IPS-18a (cell line): Measurements from ENCODE around the gene CACNA2D4.

Experiments
- H3K27ac ChIP-seq: one replicate; pipeline ENCODE4 v1.5.1; 2013; ENCODE audit warnings: low read length
- H3K27me3 ChIP-seq: one replicate; pipeline ENCODE4 v1.6.1; 2013; ENCODE audit warnings: mild to moderate bottlenecking, low read length; ENCODE audit not compliant: control insufficient read depth, insufficient read depth
- H3K36me3 ChIP-seq: one replicate; pipeline ENCODE4 v1.6.1; 2013; ENCODE audit warnings: low read depth, low read length; ENCODE audit not compliant: control insufficient read depth
- H3K4me1 ChIP-seq: one replicate; pipeline ENCODE4 v1.6.1; 2013; ENCODE audit warnings: low read depth, low read length; ENCODE audit not compliant: control insufficient read depth
- H3K4me3 ChIP-seq: one replicate; pipeline ENCODE4 v1.5.1; 2013; ENCODE audit warnings: low read length
- H3K9ac ChIP-seq: one replicate; pipeline ENCODE4 v1.6.1; 2013; ENCODE audit warnings: mild to moderate bottlenecking, low read length, moderate library complexity
- H3K9me3 ChIP-seq: one replicate; pipeline ENCODE4 v1.6.1; 2013; ENCODE audit warnings: low read depth, low read length; ENCODE audit not compliant: control insufficient read depth

The CACNA2D4 gene

GRCh38 chr12:1778911-1779310 is 139.5 kb downstream of the CACNA2D4 start:
- no peaks in the 10 kb centered on the region for H3K27me3 ChIP-seq
- peaks cover 4% of the 10 kb centered on the region for H3K4me1 ChIP-seq
- no peak overlapping the region for H3K9ac ChIP-seq
- no peak overlapping the region for H3K4me3 ChIP-seq
- H3K27ac ChIP-seq = no peak overlapping the region
- H3K9me3 ChIP-seq = no peaks in the 10 kb centered on the region
- peaks cover 19% of the 10 kb centered on the region for H3K36me3 ChIP-seq

GRCh38 chr12:1777798-1778197 is 140.7 kb downstream of the CACNA2D4 start:
- Histone ChIP-seq H3K4me3 (no peak overlapping the region), H3K36me3 (peaks cover 18% of the 10 kb centered on the region)

GRCh38 chr12:1776170-1776921 is 142.1 kb downstream of the CACNA2D4 start:
- no peak overlapping the region for H3K27ac ChIP-seq
- H3K36me3 ChIP-seq = peaks cover 20% of the 10 kb centered on the region
- no peaks in the 10 kb centered on the region for H3K27me3 ChIP-seq
- H3K9ac ChIP-seq = no peak overlapping the region
- no peaks in the 10 kb centered on the region for H3K9me3 ChIP-seq
- H3K4me3 ChIP-seq = no peak overlapping the region
- peaks cover 4% of the 10 kb centered on the region for H3K4me1 ChIP-seq

More at GRCh38 chr12:1777798-1778197, 140.7 kb downstream of the CACNA2D4 start:
- H3K27ac ChIP-seq = no peak overlapping the region
- H3K4me1 ChIP-seq = peaks cover 4% of the 10 kb centered on the region
- no peak overlapping the region for H3K9ac ChIP-seq
- H3K9me3 ChIP-seq = no peaks in the 10 kb centered on the region
- no peaks in the 10 kb centered on the region for H3K27me3 ChIP-seq

- peaks cover 13% of the 10 kb centered on the region for H3K36me3 ChIP-seq
Measured at GRCh38 chr12:1773937-1774655, 144.4 kb downstream of the CACNA2D4 start.

GRCh38 chr12:1769809-1770494 is 148.5 kb downstream of the CACNA2D4 start:
- Histone ChIP-seq H3K27me3 (no peaks in the 10 kb centered on the region), H3K9me3 (no peaks in the 10 kb centered on the region), H3K4me1 (no peaks in the 10 kb centered on the region), H3K9ac (no peak overlapping the region), H3K4me3 (no peak overlapping the region), H3K36me3 (peaks cover 4% of the 10 kb centered on the region), H3K27ac (no peak overlapping the region)

More at GRCh38 chr12:1773937-1774655, 144.4 kb downstream of the CACNA2D4 start:
- Histone ChIP-seq H3K9ac (no peak overlapping the region), H3K9me3 (no peaks in the 10 kb centered on the region), H3K27me3 (no peaks in the 10 kb centered on the region), H3K27ac (no peak overlapping the region), H3K4me1 (peaks cover 4% of the 10 kb centered on the region), H3K4me3 (no peak overlapping the region)

- no peak overlapping the region for H3K4me3 ChIP-seq
- no peaks in the 10 kb centered on the region for H3K27me3 ChIP-seq
- no peaks in the 10 kb centered on the region for H3K9me3 ChIP-seq
- no peak overlapping the region for H3K9ac ChIP-seq
- H3K4me1 ChIP-seq = no peaks in the 10 kb centered on the region
- H3K36me3 ChIP-seq = peaks cover 4% of the 10 kb centered on the region
- no peak overlapping the region for H3K27ac ChIP-seq
Measured at GRCh38 chr12:1768615-1769014, 149.8 kb downstream of the CACNA2D4 start.

- H3K27me3 ChIP-seq = no peaks in the 10 kb centered on the region
- H3K9ac ChIP-seq = no peak overlapping the region
- H3K36me3 ChIP-seq = no peaks in the 10 kb centered on the region
- H3K9me3 ChIP-seq = no peaks in the 10 kb centered on the region
- no peak overlapping the region for H3K4me3 ChIP-seq
- H3K4me1 ChIP-seq = no peaks in the 10 kb centered on the region
- H3K27ac ChIP-seq = no peak overlapping the region
Measured at GRCh38 chr12:1767407-1768090, 150.9 kb downstream of the CACNA2D4 start.

- Histone ChIP-seq H3K27ac (no peak overlapping the region), H3K4me1 (no peaks in the 10 kb centered on the region)
Measured at GRCh38 chr12:1766110-1766509, 152.3 kb downstream of the CACNA2D4 start.

GRCh38 chr12:1763153-1763552 is 155.3 kb downstream of the CACNA2D4 start:
- no peaks in the 10 kb centered on the region for H3K9me3 ChIP-seq
- H3K4me1 ChIP-seq = no peaks in the 10 kb centered on the region
- H3K9ac ChIP-seq = no peak overlapping the region
- no peak overlapping the region for H3K4me3 ChIP-seq
- no peak overlapping the region for H3K27ac ChIP-seq
- no peaks in the 10 kb centered on the region for H3K27me3 ChIP-seq
- no peaks in the 10 kb centered on the region for H3K36me3 ChIP-seq

More at GRCh38 chr12:1766110-1766509, 152.3 kb downstream of the CACNA2D4 start:
- Histone ChIP-seq H3K9me3 (no peaks in the 10 kb centered on the region), H3K9ac (no peak overlapping the region), H3K36me3 (no peaks in the 10 kb centered on the region), H3K4me3 (no peak overlapping the region), H3K27me3 (no peaks in the 10 kb centered on the region)

- no peaks in the 10 kb centered on the region for H3K36me3 ChIP-seq
- H3K9me3 ChIP-seq = no peaks in the 10 kb centered on the region
- H3K27ac ChIP-seq = no peak overlapping the region
- no peak overlapping the region for H3K4me3 ChIP-seq
- H3K4me1 ChIP-seq = no peaks in the 10 kb centered on the region
- H3K27me3 ChIP-seq = no peaks in the 10 kb centered on the region
- H3K9ac ChIP-seq = no peak overlapping the region
Measured at GRCh38 chr12:1761857-1762256, 156.6 kb downstream of the CACNA2D4 start.
